Measurements from ENCODE around the gene CORO2A. TPM values are rescaled to one million over a fixed set of nuclear protein-coding genes. Genes with fewer than 3 reads are reported as not detected.

The CORO2A gene
- total RNA-seq, 1 experiment from 2014 or later: 32.5 TPM

GRCh38 chr9:98147582-98147981, 44.9 kb downstream of the CORO2A start:
- H3K4me1 Mint-ChIP-seq: no peaks in the 10 kb centered on the region
- ChIA-PET POLR2A (no interaction called here), CTCF (no interaction called here)
- DNase-seq (ENCODE audit: low spot score): no peak
- no peaks in the 10 kb centered on the region for H3K9me3 Mint-ChIP-seq
- no peak overlapping the region for H3K4me3 Mint-ChIP-seq
- no peaks in the 10 kb centered on the region for H3K27me3 Mint-ChIP-seq (ENCODE audit: low read depth)
- no peak overlapping the region for H3K27ac Mint-ChIP-seq
- TF ChIP-seq USF2 (CRISPR knock-in tag; IDR thresholded peaks at IDR 0.05): no peak
- no peak for TF ChIP-seq ZNF317 (CRISPR knock-in tag; IDR thresholded peaks at IDR 0.05; ENCODE audit: borderline replicate concordance, low read depth)
- TF ChIP-seq IRF1 (CRISPR knock-in tag; IDR thresholded peaks at IDR 0.05): no peak
- no peak for TF ChIP-seq ZNF396 (CRISPR knock-in tag; IDR thresholded peaks at IDR 0.05; ENCODE audit: borderline replicate concordance)
- TF ChIP-seq E2F4 (CRISPR knock-in tag; IDR thresholded peaks at IDR 0.05; ENCODE audit: borderline replicate concordance, low read depth): no peak
- no peak for TF ChIP-seq E2F5 (CRISPR knock-in tag; IDR thresholded peaks at IDR 0.05)
- no peak for TF ChIP-seq GRHL2 (CRISPR knock-in tag; IDR thresholded peaks at IDR 0.05; ENCODE audit: insufficient replicate concordance, severe bottlenecking)
- no peak for TF ChIP-seq AR (CRISPR knock-in tag; IDR thresholded peaks at IDR 0.05)
- no peak for TF ChIP-seq TEAD1 (CRISPR knock-in tag; IDR thresholded peaks at IDR 0.05)
- TF ChIP-seq CBFB (CRISPR knock-in tag; IDR thresholded peaks at IDR 0.05; ENCODE audit: low read depth): no peak
- TF ChIP-seq JUN (CRISPR knock-in tag; IDR thresholded peaks at IDR 0.05): no peak
- TF ChIP-seq IRF2 (CRISPR knock-in tag; IDR thresholded peaks at IDR 0.05; ENCODE audit: borderline replicate concordance, low read depth): no peak
- TF ChIP-seq CREB1 (CRISPR knock-in tag; IDR thresholded peaks at IDR 0.05): no peak
- TF ChIP-seq, protein P1, sequence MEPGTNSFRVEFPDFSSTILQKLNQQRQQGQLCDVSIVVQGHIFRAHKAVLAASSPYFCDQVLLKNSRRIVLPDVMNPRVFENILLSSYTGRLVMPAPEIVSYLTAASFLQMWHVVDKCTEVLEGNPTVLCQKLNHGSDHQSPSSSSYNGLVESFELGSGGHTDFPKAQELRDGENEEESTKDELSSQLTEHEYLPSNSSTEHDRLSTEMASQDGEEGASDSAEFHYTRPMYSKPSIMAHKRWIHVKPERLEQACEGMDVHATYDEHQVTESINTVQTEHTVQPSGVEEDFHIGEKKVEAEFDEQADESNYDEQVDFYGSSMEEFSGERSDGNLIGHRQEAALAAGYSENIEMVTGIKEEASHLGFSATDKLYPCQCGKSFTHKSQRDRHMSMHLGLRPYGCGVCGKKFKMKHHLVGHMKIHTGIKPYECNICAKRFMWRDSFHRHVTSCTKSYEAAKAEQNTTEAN (CRISPR knock-in tag; IDR thresholded peaks at IDR 0.05): no peak
- TF ChIP-seq NR3C1 (CRISPR knock-in tag; conservative IDR thresholded peaks at IDR 0.05; ENCODE audit: low read depth): no peak
- no peak for TF ChIP-seq GTF2I (CRISPR knock-in tag; conservative IDR thresholded peaks at IDR 0.05)
- TF ChIP-seq NFE2L1 (CRISPR knock-in tag; IDR thresholded peaks at IDR 0.05): no peak
- ATAC-seq: no peak
- H3K36me3 Mint-ChIP-seq: 0 out of 2 replicates have a peak, but pooled peaks cover 8% of the 10 kb centered on the region
